ENCODE data around the gene NRXN3.

The NRXN3 gene

GRCh38 chr14:79855789-79856188 is 1685.6 kb downstream of the NRXN3 start:
- no peak for DNase-seq

DNA sequence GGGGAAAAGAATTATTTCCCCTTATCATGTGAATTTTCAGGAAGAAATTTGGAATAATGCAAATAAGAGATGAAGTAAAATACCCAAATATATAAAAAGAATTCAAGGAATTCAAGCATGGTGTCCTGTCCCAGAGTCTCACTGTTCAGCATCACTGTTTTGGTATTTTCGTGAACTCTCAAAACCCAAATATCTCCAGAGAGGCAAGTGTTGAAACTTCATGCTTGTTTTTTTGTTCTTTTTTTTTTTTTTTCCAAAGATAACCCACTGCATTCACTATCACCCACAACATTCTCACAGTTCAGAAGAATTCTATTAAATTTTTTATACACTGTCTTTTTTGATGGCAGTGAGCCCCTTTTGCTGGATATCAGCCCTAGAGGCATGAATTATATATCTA is 1686.2 kb downstream of the NRXN3 start:
- peak; percentile 78 for DNase-seq

GRCh38 chr14:79861111-79861510 is 1690.9 kb downstream of the NRXN3 start:
- no peak for DNase-seq

- no peak for DNase-seq
These were observed 1691.9 kb downstream of the NRXN3 start for GRCh38 chr14:79862045-79862444.

DNA sequence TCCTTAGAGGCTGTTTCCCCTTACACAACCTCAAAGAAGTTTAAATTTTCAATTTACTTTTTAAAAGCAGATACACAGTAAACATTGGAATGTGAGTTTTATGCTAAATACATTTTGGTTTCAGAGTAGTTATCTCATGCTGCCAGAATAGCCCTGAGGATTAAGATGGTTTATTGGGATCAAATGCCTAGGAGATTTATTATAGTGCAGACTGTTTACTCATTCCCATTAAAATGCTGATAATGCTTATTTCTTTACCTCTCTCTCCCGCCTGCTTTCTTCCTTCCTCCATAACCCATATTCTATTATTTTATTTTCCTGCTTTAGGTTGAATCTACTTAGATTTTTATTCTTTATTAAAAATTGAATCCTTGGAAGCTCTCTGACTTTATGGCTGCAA is 1701.0 kb downstream of the NRXN3 start:
- DNase-seq = no peak

- DNase-seq = no peak
These were observed 1708.1 kb downstream of the NRXN3 start for GRCh38 chr14:79878229-79878628.

- DNase-seq = no peak
These were observed 1708.6 kb downstream of the NRXN3 start for GRCh38 chr14:79878785-79879184.

- no peak for DNase-seq
These were observed 1711.1 kb downstream of the NRXN3 start for GRCh38 chr14:79881299-79881698.

- DNase-seq = no peak
These were observed 1720.4 kb downstream of the NRXN3 start for GRCh38 chr14:79890527-79890926.

GRCh38 chr14:79896009-79896408 is 1725.8 kb downstream of the NRXN3 start:
- DNase-seq = peak; percentile 4

DNA sequence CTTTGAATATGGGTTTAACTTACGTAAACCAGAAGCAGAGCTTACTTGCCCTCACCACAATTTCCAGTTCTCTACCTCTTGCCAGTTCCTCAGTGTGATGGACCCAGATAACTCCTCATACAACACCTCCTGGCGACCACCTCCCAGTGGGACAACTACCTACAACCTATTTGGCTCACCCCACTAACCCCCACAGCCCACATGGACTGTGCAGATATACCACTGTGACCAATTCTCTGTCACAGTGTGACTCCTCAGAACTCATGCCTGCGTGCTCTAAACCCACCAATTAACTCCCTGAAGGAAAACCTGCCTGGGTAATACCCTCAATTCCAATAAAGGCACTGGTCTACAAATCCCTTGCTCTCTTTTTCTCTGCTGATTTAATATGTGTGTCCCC is 1729.4 kb downstream of the NRXN3 start:
- no peak for DNase-seq

GRCh38 chr14:79904497-79904896 is 1734.3 kb downstream of the NRXN3 start:
- DNase-seq = no peak

- DNase-seq = no peak
These were observed 1736.8 kb downstream of the NRXN3 start for GRCh38 chr14:79906994-79907393.

DNA sequence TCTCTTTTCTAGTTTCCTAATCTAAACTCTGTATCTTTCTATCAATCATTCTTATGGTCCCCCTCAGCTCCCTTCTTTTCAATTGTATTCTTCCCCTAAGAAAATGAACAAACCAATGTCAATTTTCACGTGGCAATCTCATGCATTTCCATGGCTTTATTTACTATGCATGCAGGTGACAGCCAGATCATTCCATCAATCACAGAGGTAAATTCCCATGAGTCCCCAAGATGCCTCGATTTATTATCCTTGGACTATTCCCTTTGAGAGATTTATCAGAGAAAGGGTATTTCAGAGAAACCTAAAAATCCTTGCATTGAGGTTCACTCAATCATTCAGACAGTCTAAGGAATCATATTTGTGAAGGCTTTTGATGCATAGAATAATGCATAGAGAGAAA is 1739.9 kb downstream of the NRXN3 start:
- no peak for DNase-seq

DNA sequence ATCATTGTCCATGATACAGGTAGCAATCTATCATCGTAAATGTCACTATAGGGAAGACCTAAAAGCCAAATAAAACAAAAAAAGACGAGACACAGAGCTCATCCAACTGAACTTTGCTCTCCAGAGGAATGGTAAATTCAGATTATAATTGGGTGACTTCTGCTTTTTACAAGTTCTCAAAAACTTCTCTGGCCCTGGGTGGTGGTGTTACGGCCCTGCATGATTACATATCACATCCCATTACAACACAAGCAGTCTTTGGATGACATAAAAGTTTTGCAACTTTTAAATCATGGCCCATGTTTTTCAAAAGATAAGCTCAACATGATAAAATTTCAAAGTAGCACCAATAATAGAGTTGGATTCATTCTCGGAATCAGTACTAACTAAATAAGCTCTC is 1741.6 kb downstream of the NRXN3 start:
- DNase-seq = no peak

DNA sequence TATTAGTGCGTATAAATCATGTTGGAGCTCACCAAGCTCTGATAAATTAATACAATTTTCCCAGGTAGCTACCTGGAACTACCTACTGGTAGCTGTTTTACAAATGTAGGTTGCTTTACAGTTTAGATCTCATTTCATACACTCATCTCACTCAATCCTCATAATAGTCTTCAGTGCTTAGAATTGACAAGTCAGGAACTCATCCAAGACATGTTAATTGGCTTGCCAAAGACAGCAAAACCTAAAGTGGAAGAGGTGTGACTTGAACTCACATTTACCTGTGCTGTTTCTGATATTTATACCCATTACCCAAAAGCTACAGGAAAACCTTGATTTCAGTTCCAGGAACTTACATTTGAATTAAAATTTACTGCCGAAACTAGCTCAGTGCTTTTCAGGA is 1744.4 kb downstream of the NRXN3 start:
- DNase-seq = no peak

DNA sequence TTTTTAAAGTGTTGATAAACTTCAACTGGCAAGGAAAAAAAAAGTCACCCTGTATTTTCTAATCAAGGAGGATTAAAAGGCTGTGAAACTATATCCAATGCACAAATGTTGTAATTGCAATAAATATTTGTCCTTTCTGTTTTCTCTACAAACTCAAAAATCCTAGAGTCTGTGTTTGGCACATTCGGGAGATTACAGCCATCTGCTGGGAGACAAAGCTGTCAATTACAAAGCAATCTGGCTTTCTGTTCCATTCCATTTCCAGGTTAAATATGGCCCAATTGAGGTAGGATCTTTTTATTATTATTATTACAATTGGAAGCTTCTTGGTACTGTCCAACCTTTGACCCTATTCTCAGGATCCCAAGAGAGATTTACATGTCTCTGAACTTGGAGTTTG is 1745.2 kb downstream of the NRXN3 start:
- no peak for DNase-seq

- no peak for DNase-seq
These were observed 1746.1 kb downstream of the NRXN3 start for GRCh38 chr14:79916281-79916680.

GRCh38 chr14:79916892-79917291 is 1746.7 kb downstream of the NRXN3 start:
- DNase-seq = no peak
